Liver (tissue), 9 donors: ENCODE measurements around the gene CDC20. TPM values are rescaled to one million over a fixed set of nuclear protein-coding genes. Genes with fewer than 3 reads are reported as not detected.

Experiments used
- DNase-seq: peaks from one replicate; pipeline ENCODE4 v3.0.0-alpha.2; 2017; ENCODE audit warnings: low spot score
- H3K27ac ChIP-seq, 2 donors: one replicate each; pipeline ENCODE4 v1.7.0; 2013; ENCODE audit warnings: inconsistent platforms in 2 of 2, low read length in 2 of 2, control low read depth in 1 of 2, low read depth in 1 of 2, mild to moderate bottlenecking in 1 of 2
- H3K27me3 ChIP-seq, 4 donors: one replicate each; pipeline versions ENCODE4 v1.6.1 to v1.7.0; 2013; ENCODE audit warnings: low read length in 3 of 4, inconsistent platforms in 1 of 4, mild to moderate bottlenecking in 1 of 4, moderate library complexity in 1 of 4; ENCODE audit not compliant: control insufficient read depth in 4 of 4, insufficient read depth in 4 of 4
- H3K36me3 ChIP-seq, 4 donors: one replicate each; pipeline versions ENCODE4 v1.6.1 to v1.7.0; 2013; ENCODE audit warnings: low read length in 3 of 4, mild to moderate bottlenecking in 3 of 4, low read depth in 1 of 4, moderate library complexity in 1 of 4; ENCODE audit not compliant: control insufficient read depth in 4 of 4, insufficient read depth in 3 of 4
- H3K4me1 ChIP-seq, 4 donors: one replicate each; pipeline versions ENCODE4 v1.6.1 to v1.7.0; 2013; ENCODE audit warnings: low read length in 3 of 4, mild to moderate bottlenecking in 3 of 4, moderate library complexity in 1 of 4; ENCODE audit not compliant: control insufficient read depth in 4 of 4, insufficient read depth in 4 of 4
- H3K4me3 ChIP-seq, 3 donors: one replicate each; pipeline versions ENCODE4 v1.6.1 to v1.7.0; 2013; ENCODE audit warnings: low read length in 3 of 3, control low read depth in 1 of 3, low read depth in 1 of 3, mild to moderate bottlenecking in 1 of 3
- H3K9ac ChIP-seq, 2 donors: one replicate each; pipeline ENCODE4 v1.7.0; 2013; ENCODE audit warnings: low read length in 2 of 2, mild to moderate bottlenecking in 2 of 2, moderate library complexity in 2 of 2, control low read depth in 1 of 2, low read depth in 1 of 2
- H3K9me3 ChIP-seq, 4 donors: one replicate each; pipeline versions ENCODE4 v1.6.1 to v1.7.0; 2013; ENCODE audit warnings: low read length in 3 of 4; ENCODE audit not compliant: control insufficient read depth in 4 of 4
- EGR1 ChIP-seq, 2 donors: IDR thresholded peaks; 2 replicates each; pipeline ENCODE4 v1.6.1; 2016 to 2018; ENCODE audit warnings: antibody characterized with exemption in 2 of 2, low read depth in 2 of 2
- FOXA1 ChIP-seq: IDR thresholded peaks from 2 replicates; pipeline ENCODE4 v1.6.1; 2016; ENCODE audit warnings: antibody characterized with exemption
- FOXA2 ChIP-seq: IDR thresholded peaks from 2 replicates; pipeline ENCODE4 v1.6.1; 2016; ENCODE audit warnings: antibody characterized with exemption
- GABPA ChIP-seq, 2 donors: IDR thresholded peaks in 1 of 2; conservative IDR thresholded peaks in 1 of 2; 2 replicates each; pipeline ENCODE4 v1.6.1; 2016; ENCODE audit warnings: antibody characterized with exemption in 2 of 2, mild to moderate bottlenecking in 1 of 2, moderate library complexity in 1 of 2
- HNF4A ChIP-seq, 2 donors: conservative IDR thresholded peaks; 2 replicates each; pipeline ENCODE4 v1.6.1; 2016; ENCODE audit warnings: antibody characterized with exemption in 2 of 2, mild to moderate bottlenecking in 2 of 2
- HNF4G ChIP-seq: IDR thresholded peaks from 2 replicates; pipeline ENCODE4 v1.6.1; 2016; ENCODE audit warnings: antibody characterized with exemption
- JUND ChIP-seq, 2 donors: IDR thresholded peaks; 2 replicates each; pipeline ENCODE4 v1.6.1; 2016; ENCODE audit warnings: antibody characterized with exemption in 2 of 2
- NR2F2 ChIP-seq: IDR thresholded peaks from 2 replicates; pipeline ENCODE4 v1.6.1; 2016; ENCODE audit warnings: antibody characterized with exemption
- RXRA ChIP-seq, 2 donors: IDR thresholded peaks; 2 replicates each; pipeline ENCODE4 v1.6.1; 2017 to 2018; ENCODE audit warnings: antibody characterized with exemption in 2 of 2, mild to moderate bottlenecking in 1 of 2
- SP1 ChIP-seq: IDR thresholded peaks from 2 replicates; pipeline ENCODE4 v1.6.1; 2018; ENCODE audit warnings: antibody characterized with exemption, mild to moderate bottlenecking
- TAF1 ChIP-seq: conservative IDR thresholded peaks from 2 replicates; pipeline ENCODE4 v1.6.1; 2016; ENCODE audit warnings: antibody characterized with exemption, mild to moderate bottlenecking
- YY1 ChIP-seq: IDR thresholded peaks from 2 replicates; pipeline ENCODE4 v1.6.1; 2016; ENCODE audit warnings: antibody characterized with exemption, mild to moderate bottlenecking
- WGBS: extraction: QIAGEN DNeasy Blood & Tissue Kit; methylation state at CpG from one replicate; pipeline ENCODE4 v1.1.7; 2013; 5-methylcytosine and 5-hydroxymethylcytosine counted together
- polyA plus RNA-seq, 2 donors: library from polyadenylated mRNA; stranded (reverse) in 1 of 2; unstranded in 1 of 2; fragments of 200-250 nt in 1 of 2; fragments of >200 nt in 1 of 2; fragmentation: Nextera tagmentation in 1 of 2; extraction: Ambion mirVana in 1 of 2; gene quantifications; one replicate each; pipeline versions ENCODE4 v1.2.1 to v1.2.3, GENCODE V29; 2013 to 2015
- total RNA-seq, 2 donors: library from RNA; depleted of rRNA; stranded (reverse); fragments of >200 nt; gene quantifications; one replicate each; pipeline ENCODE4 v1.2.3, GENCODE V29; 2014
- TF ChIP-seq, protein P1 (sequence below): IDR thresholded peaks from 2 replicates; pipeline ENCODE4 v1.6.1; 2016; ENCODE audit warnings: antibody characterized with exemption, mild to moderate bottlenecking
- TF ChIP-seq, protein P2 (sequence below): IDR thresholded peaks from 2 replicates; pipeline ENCODE4 v1.6.1; 2016; ENCODE audit warnings: antibody characterized with exemption
- TF ChIP-seq, protein P3 (sequence below): IDR thresholded peaks from 2 replicates; pipeline ENCODE4 v1.6.1; 2016; ENCODE audit warnings: antibody characterized with exemption
- TF ChIP-seq, protein P4 (sequence below): fragments of 150-350 bp; IDR thresholded peaks from 2 replicates; pipeline ENCODE4 v1.5.1; 2017; ENCODE audit warnings: improper control_type of control experiment, low read depth, low read length; ENCODE audit not compliant: missing input control
- TF ChIP-seq, protein P5 (sequence below): IDR thresholded peaks from 2 replicates; pipeline ENCODE4 v1.6.1; 2016; ENCODE audit warnings: antibody characterized with exemption
- donor health status: healthy.
- donor health status: healthy.
- donor health status: healthy.
- donor health status: healthy.
- donor health status: healthy.

CDC20 gene
- total and polyA plus RNA-seq, 4 donors = 0.25 to 73.4 (median 3.5) TPM

DNA sequence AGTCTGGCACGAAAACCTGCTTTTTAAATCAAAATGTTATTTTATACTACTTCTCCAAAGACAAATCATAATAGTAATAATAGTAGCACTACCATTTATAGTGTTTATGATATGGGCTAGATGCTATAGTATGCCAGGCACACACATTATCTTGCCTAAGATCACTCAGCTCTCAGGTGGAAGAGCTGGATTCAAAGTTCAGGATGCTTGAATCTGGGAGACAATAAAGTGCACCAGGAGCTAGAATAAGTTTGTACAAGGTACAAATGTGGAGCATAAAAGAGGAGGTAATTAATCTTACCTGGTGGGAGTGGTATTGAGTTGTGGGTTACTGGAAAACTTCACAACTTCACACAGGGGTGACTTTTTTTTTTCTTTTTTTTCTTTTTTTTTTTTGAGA, 19.1 kb downstream of the CDC20 start:
- Histone ChIP-seq H3K9me3 (no peaks in the 10 kb centered on the region), H3K27me3 (no peaks in the 10 kb centered on the region), H3K36me3 (peaks cover 0 to 10% (median 7%) of the 10 kb centered on the region in 4 donors), H3K4me1 (peaks cover 0 to 23% (median 18%) of the 10 kb centered on the region in 4 donors), H3K27ac (no peak overlapping the region), H3K4me3 (no peak overlapping the region), H3K9ac (no peak overlapping the region)
- 94% methylated on average over 1 of the region's 1 CpG for WGBS
- DNase-seq = no peak
- TF ChIP-seq, protein P1, sequence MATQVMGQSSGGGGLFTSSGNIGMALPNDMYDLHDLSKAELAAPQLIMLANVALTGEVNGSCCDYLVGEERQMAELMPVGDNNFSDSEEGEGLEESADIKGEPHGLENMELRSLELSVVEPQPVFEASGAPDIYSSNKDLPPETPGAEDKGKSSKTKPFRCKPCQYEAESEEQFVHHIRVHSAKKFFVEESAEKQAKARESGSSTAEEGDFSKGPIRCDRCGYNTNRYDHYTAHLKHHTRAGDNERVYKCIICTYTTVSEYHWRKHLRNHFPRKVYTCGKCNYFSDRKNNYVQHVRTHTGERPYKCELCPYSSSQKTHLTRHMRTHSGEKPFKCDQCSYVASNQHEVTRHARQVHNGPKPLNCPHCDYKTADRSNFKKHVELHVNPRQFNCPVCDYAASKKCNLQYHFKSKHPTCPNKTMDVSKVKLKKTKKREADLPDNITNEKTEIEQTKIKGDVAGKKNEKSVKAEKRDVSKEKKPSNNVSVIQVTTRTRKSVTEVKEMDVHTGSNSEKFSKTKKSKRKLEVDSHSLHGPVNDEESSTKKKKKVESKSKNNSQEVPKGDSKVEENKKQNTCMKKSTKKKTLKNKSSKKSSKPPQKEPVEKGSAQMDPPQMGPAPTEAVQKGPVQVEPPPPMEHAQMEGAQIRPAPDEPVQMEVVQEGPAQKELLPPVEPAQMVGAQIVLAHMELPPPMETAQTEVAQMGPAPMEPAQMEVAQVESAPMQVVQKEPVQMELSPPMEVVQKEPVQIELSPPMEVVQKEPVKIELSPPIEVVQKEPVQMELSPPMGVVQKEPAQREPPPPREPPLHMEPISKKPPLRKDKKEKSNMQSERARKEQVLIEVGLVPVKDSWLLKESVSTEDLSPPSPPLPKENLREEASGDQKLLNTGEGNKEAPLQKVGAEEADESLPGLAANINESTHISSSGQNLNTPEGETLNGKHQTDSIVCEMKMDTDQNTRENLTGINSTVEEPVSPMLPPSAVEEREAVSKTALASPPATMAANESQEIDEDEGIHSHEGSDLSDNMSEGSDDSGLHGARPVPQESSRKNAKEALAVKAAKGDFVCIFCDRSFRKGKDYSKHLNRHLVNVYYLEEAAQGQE = no peak
- TF ChIP-seq HNF4G = no peak
- no peak for TF ChIP-seq FOXA2
- no peak for TF ChIP-seq JUND (IDR thresholded peaks at IDR 0.05)
- TF ChIP-seq EGR1 (IDR thresholded peaks at IDR 0.05; ENCODE audit: low read depth in 2 of 2) = no peak
- TF ChIP-seq, protein P2, sequence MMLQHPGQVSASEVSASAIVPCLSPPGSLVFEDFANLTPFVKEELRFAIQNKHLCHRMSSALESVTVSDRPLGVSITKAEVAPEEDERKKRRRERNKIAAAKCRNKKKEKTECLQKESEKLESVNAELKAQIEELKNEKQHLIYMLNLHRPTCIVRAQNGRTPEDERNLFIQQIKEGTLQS = no peak
- TF ChIP-seq HNF4A (conservative IDR thresholded peaks at IDR 0.05) = no peak
- TF ChIP-seq SP1 = no peak
- TF ChIP-seq, protein P3, sequence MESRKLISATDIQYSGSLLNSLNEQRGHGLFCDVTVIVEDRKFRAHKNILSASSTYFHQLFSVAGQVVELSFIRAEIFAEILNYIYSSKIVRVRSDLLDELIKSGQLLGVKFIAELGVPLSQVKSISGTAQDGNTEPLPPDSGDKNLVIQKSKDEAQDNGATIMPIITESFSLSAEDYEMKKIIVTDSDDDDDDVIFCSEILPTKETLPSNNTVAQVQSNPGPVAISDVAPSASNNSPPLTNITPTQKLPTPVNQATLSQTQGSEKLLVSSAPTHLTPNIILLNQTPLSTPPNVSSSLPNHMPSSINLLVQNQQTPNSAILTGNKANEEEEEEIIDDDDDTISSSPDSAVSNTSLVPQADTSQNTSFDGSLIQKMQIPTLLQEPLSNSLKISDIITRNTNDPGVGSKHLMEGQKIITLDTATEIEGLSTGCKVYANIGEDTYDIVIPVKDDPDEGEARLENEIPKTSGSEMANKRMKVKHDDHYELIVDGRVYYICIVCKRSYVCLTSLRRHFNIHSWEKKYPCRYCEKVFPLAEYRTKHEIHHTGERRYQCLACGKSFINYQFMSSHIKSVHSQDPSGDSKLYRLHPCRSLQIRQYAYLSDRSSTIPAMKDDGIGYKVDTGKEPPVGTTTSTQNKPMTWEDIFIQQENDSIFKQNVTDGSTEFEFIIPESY = no peak
- no peak for TF ChIP-seq FOXA1
- no peak for TF ChIP-seq NR2F2
- TF ChIP-seq, protein P4, sequence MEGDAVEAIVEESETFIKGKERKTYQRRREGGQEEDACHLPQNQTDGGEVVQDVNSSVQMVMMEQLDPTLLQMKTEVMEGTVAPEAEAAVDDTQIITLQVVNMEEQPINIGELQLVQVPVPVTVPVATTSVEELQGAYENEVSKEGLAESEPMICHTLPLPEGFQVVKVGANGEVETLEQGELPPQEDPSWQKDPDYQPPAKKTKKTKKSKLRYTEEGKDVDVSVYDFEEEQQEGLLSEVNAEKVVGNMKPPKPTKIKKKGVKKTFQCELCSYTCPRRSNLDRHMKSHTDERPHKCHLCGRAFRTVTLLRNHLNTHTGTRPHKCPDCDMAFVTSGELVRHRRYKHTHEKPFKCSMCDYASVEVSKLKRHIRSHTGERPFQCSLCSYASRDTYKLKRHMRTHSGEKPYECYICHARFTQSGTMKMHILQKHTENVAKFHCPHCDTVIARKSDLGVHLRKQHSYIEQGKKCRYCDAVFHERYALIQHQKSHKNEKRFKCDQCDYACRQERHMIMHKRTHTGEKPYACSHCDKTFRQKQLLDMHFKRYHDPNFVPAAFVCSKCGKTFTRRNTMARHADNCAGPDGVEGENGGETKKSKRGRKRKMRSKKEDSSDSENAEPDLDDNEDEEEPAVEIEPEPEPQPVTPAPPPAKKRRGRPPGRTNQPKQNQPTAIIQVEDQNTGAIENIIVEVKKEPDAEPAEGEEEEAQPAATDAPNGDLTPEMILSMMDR = no peak
- TF ChIP-seq, protein P5, sequence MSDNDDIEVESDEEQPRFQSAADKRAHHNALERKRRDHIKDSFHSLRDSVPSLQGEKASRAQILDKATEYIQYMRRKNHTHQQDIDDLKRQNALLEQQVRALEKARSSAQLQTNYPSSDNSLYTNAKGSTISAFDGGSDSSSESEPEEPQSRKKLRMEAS = no peak
- TF ChIP-seq RXRA (IDR thresholded peaks at IDR 0.05) = no peak
- TF ChIP-seq GABPA (IDR thresholded peaks at IDR 0.05 in 1 of 2, conservative IDR thresholded peaks at IDR 0.05 in 1 of 2) = no peak

DNA sequence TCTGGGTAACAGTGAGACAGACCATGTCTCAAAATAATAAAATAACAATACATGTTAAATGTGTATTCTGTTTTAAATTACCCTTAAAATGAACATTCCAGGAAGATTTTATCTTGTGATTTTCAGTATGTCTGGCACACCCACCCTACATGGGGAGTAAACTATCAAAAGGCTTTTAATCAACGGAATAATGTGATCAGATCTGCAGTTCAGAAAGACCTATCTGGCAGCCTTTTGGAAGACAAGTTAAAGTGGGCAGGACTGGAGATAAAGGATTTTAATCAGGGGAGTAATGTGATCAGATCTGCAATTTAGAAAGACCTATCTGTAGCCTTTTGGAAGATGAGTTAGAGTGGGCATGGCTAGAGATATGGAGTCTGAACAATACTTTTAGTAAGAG, 20.7 kb downstream of the CDC20 start:
- WGBS = 98% methylated on average over 1 of the region's 1 CpG
- no peak for DNase-seq
- no peaks in the 10 kb centered on the region for H3K9me3 ChIP-seq
- H3K36me3 ChIP-seq = peaks cover 0 to 26% (median 18%) of the 10 kb centered on the region in 4 donors
- H3K27ac ChIP-seq = no peak overlapping the region
- peaks cover 0 to 17% (median 10%) of the 10 kb centered on the region in 4 donors for H3K4me1 ChIP-seq
- H3K27me3 ChIP-seq = no peaks in the 10 kb centered on the region
- H3K9ac ChIP-seq = no peak overlapping the region
- H3K4me3 ChIP-seq = no peak overlapping the region
- no peak for TF ChIP-seq TAF1
- TF ChIP-seq YY1 = no peak
- TF ChIP-seq, protein P1 = no peak
- TF ChIP-seq, protein P4 = no peak
- no peak for TF ChIP-seq RXRA (IDR thresholded peaks at IDR 0.05)
